ENCODE data around the gene REXO2. TPM values are rescaled to one million over a fixed set of nuclear protein-coding genes. Genes with fewer than 3 reads are reported as not detected.

REXO2 gene
- total RNA-seq, 2 experiments from 2014 or later: 61.7 to 64.8 TPM

- intact Hi-C loops (cut with micrococcal nuclease): no loop called here
- Mint-ChIP-seq H3K9me3 (no peaks in the 10 kb centered on the region), H3K27me3 (no peaks in the 10 kb centered on the region), H3K4me1 (ENCODE audit: low read depth) (peaks cover 3% of the 10 kb centered on the region), H3K4me3 (no peak overlapping the region), H3K27ac (no peak overlapping the region), H3K36me3 (ENCODE audit: low read depth) (peaks cover 35% of the 10 kb centered on the region)
- TF ChIP-seq CTCF (IDR thresholded peaks at IDR 0.05): no peak
- ChIA-PET POLR2A (interaction anchor here (1.2 kb wide), 1 partner anchor 10 kb away, joined by 3 read pairs; no protein-coding TSS in a partner anchor), CTCF (no interaction called here)
- ATAC-seq (no peak), DNase-seq (no peak)
Measured at GRCh38 chr11:114447892-114448291, 8.6 kb downstream of the REXO2 start.

DNA sequence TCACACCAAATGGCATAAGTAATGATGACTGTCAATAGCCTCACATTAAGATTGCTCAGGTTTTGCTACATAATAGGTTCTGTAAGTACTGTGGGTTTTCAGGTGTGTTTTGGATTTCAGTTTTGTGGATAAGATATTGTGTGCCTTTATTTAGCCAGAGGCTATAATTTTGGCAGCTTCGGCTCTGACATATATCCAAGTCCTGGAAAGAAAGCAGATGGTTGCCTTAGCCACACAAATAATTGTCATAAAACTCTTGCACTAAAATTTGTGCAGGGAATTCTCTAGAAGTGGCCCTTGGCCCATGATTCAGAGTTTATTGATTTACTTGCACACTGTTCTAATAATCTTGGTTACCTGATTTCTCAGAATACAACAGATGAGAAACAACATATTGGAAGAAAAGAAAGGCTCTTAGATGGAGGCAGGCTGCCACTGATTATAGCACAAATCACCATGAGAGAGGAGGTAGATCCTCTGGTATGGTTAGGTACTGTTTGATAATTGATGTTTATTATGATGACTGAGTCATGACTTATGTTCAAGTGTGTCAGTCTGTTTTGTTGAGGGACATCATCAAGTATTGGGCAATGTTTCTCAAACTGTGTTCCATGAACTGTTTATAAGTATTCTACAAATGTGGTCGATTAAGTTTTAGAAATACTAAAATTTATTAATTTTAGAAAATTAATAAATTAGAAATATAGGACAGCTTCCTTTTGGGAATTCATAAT, 9.6 kb downstream of the REXO2 start:
- intact Hi-C loops (cut with micrococcal nuclease): no loop called here
- ChIA-PET POLR2A (no interaction called here), CTCF (no interaction called here)
- Mint-ChIP-seq H3K27me3 (no peaks in the 10 kb centered on the region), H3K4me1 (ENCODE audit: low read depth) (peaks cover 3% of the 10 kb centered on the region), H3K27ac (no peak overlapping the region), H3K4me3 (no peak overlapping the region), H3K36me3 (ENCODE audit: low read depth) (peaks cover 39% of the 10 kb centered on the region), H3K9me3 (no peaks in the 10 kb centered on the region)
- ATAC-seq (no peak), DNase-seq (no peak)
- TF ChIP-seq CTCF (IDR thresholded peaks at IDR 0.05): no peak

DNA sequence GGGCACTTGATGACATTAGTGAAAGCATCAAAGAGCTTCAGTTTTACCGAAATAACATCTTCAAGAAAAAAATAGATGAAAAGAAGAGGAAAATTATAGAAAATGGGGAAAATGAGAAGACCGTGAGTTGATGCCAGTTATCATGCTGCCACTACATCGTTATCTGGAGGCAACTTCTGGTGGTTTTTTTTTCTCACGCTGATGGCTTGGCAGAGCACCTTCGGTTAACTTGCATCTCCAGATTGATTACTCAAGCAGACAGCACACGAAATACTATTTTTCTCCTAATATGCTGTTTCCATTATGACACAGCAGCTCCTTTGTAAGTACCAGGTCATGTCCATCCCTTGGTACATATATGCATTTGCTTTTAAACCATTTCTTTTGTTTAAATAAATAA, 10.6 kb downstream of the REXO2 start:
- H3K4me1 Mint-ChIP-seq (ENCODE audit: low read depth): peaks cover 3% of the 10 kb centered on the region
- POLR2A ChIA-PET: interaction anchor here (1.3 kb wide), 1 partner anchor 11 kb away, joined by 3 read pairs; no protein-coding TSS in a partner anchor
- no peaks in the 10 kb centered on the region for H3K9me3 Mint-ChIP-seq
- TF ChIP-seq CTCF (IDR thresholded peaks at IDR 0.05): no peak
- no peaks in the 10 kb centered on the region for H3K27me3 Mint-ChIP-seq
- ATAC-seq: no peak
- DNase-seq: no peak
- intact Hi-C loops (cut with micrococcal nuclease): no loop called here
- no peak overlapping the region for H3K27ac Mint-ChIP-seq
- H3K4me3 Mint-ChIP-seq: no peak overlapping the region
- CTCF ChIA-PET: no interaction called here
- peaks cover 33% of the 10 kb centered on the region for H3K36me3 Mint-ChIP-seq (ENCODE audit: low read depth)

DNA sequence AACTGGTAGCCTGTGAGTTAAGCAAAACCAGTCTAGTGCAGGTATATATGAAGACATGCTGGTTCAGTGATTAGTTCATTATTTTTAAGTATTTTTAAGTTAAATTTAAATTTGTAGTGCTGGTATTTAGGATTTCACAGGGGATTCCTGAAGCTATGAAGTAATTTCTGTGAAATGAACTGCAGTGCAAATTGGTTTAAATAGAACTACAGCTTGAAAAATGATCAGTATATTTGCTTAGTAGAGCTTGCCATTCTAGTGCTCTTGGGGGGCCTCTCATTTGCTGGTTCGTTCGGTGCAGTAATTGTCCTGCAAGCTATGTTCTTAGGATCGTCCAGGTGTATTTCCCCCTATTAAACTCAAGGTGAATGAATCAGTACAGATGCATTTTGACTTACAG, 13.1 kb downstream of the REXO2 start:
- Mint-ChIP-seq H3K4me3 (no peak overlapping the region), H3K27ac (no peak overlapping the region), H3K36me3 (ENCODE audit: low read depth) (peaks cover 23% of the 10 kb centered on the region), H3K27me3 (no peaks in the 10 kb centered on the region), H3K9me3 (no peaks in the 10 kb centered on the region), H3K4me1 (ENCODE audit: low read depth) (no peaks in the 10 kb centered on the region)
- POLR2A ChIA-PET: no interaction called here
- no peak for DNase-seq
- no peak for ATAC-seq
- CTCF ChIA-PET: interaction anchor here (1.0 kb wide), 1 partner anchor 10 kb away, joined by 3 read pairs; no protein-coding TSS in a partner anchor
- TF ChIP-seq CTCF (IDR thresholded peaks at IDR 0.05): no peak
- intact Hi-C loops (cut with micrococcal nuclease): no loop called here

- no peaks in the 10 kb centered on the region for H3K27me3 Mint-ChIP-seq
Measured at GRCh38 chr11:114463999-114464398, 24.7 kb downstream of the REXO2 start.

More at GRCh38 chr11:114463999-114464398, 24.7 kb downstream of the REXO2 start:
- POLR2A ChIA-PET: no interaction called here
- CTCF ChIA-PET: no interaction called here
- Mint-ChIP-seq H3K27ac (no peak overlapping the region), H3K36me3 (ENCODE audit: low read depth) (peaks cover 5% of the 10 kb centered on the region), H3K4me1 (ENCODE audit: low read depth) (no peaks in the 10 kb centered on the region), H3K9me3 (peaks cover 1% of the 10 kb centered on the region), H3K4me3 (no peak overlapping the region)
- intact Hi-C loops (cut with micrococcal nuclease): no loop called here
- no peak for DNase-seq
- TF ChIP-seq CTCF (IDR thresholded peaks at IDR 0.05): no peak
- no peak for ATAC-seq
